ENCODE data around the gene NUP188.
A peak's percentile ranks its signal among the peaks of the same experiment; 100 is the strongest.

NUP188 gene

DNA sequence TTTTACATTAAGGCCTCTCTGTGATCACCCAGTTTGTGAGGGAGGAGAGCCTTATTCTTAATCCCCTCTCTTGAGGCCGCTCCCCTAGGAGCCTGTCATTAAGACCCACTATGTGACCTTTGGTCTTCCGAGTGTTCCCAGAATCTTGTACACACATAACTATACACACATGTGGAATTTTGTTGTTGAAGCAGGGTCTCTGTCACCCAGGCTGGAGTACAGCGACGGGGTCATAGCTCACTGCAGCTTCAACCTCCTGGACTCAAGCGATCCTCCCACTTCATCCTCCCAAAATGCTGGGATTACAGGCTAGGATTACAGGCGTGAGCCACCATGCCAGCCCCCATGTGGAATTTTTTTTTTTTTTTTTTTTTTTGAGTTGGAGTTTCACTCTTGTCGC is 41.5 kb upstream of the NUP188 start:
- Histone ChIP-seq H3K27ac (no peak overlapping the region), H3K36me3 (replicated peaks) (peaks cover 36% of the 10 kb centered on the region), H3K4me3 (ENCODE audit: low read depth, low read length) (no peak overlapping the region), H3K27me3 (replicated peaks) (no peaks in the 10 kb centered on the region)
- TF ChIP-seq, protein P1, sequence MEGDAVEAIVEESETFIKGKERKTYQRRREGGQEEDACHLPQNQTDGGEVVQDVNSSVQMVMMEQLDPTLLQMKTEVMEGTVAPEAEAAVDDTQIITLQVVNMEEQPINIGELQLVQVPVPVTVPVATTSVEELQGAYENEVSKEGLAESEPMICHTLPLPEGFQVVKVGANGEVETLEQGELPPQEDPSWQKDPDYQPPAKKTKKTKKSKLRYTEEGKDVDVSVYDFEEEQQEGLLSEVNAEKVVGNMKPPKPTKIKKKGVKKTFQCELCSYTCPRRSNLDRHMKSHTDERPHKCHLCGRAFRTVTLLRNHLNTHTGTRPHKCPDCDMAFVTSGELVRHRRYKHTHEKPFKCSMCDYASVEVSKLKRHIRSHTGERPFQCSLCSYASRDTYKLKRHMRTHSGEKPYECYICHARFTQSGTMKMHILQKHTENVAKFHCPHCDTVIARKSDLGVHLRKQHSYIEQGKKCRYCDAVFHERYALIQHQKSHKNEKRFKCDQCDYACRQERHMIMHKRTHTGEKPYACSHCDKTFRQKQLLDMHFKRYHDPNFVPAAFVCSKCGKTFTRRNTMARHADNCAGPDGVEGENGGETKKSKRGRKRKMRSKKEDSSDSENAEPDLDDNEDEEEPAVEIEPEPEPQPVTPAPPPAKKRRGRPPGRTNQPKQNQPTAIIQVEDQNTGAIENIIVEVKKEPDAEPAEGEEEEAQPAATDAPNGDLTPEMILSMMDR (IDR thresholded peaks at IDR 0.05; ENCODE audit: low read depth, low read length, missing control alignments) = no peak
- no peak for DNase-seq
- in situ Hi-C loops (cut with HindIII; ENCODE audit: low pct_ligation_motif_present, low sequenced_read_pairs) = no loop called here

DNA sequence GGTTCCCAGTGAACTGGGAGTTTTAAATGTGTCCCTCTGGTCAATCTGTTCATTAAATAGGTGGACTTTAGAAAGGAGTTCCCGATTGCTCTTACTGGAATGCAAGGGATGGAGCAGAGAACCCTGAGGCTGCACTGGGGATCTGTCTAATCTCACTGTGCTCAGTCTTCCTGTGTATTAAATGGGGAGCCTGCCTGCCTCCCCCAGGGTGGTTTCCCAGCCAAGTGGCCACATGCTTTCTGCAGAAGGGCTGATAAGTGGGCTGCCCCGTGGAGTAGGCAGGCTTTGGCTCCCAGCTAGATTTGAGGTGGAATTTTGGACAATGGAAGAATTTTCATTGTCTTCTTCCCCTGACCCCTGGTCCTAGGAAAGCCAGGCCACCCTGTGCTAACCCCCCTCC is 40.8 kb upstream of the NUP188 start:
- Histone ChIP-seq H3K36me3 (replicated peaks) (peaks cover 39% of the 10 kb centered on the region), H3K27ac (no peak overlapping the region), H3K27me3 (replicated peaks) (no peaks in the 10 kb centered on the region), H3K4me3 (ENCODE audit: low read depth, low read length) (no peak overlapping the region)
- TF ChIP-seq, protein P1 (IDR thresholded peaks at IDR 0.05; ENCODE audit: low read depth, low read length, missing control alignments) = no peak
- no peak for DNase-seq
- in situ Hi-C loops (cut with HindIII; ENCODE audit: low pct_ligation_motif_present, low sequenced_read_pairs) = no loop called here

DNA sequence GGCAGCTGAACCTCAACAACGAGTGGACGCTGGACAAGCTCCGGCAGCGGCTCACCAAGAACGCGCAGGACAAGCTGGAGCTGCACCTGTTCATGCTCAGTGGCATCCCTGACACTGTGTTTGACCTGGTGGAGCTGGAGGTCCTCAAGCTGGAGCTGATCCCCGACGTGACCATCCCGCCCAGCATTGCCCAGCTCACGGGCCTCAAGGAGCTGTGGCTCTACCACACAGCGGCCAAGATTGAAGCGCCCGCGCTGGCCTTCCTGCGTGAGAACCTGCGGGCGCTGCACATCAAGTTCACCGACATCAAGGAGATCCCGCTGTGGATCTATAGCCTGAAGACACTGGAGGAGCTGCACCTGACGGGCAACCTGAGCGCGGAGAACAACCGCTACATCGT is 39.1 kb upstream of the NUP188 start:
- no peak for DNase-seq
- Histone ChIP-seq H3K27me3 (replicated peaks) (no peaks in the 10 kb centered on the region), H3K4me3 (ENCODE audit: low read depth, low read length) (no peak overlapping the region), H3K36me3 (replicated peaks) (peaks cover 42% of the 10 kb centered on the region), H3K27ac (no peak overlapping the region)
- in situ Hi-C loops (cut with HindIII; ENCODE audit: low pct_ligation_motif_present, low sequenced_read_pairs) = no loop called here
- TF ChIP-seq, protein P1 (IDR thresholded peaks at IDR 0.05; ENCODE audit: low read depth, low read length, missing control alignments) = no peak

DNA sequence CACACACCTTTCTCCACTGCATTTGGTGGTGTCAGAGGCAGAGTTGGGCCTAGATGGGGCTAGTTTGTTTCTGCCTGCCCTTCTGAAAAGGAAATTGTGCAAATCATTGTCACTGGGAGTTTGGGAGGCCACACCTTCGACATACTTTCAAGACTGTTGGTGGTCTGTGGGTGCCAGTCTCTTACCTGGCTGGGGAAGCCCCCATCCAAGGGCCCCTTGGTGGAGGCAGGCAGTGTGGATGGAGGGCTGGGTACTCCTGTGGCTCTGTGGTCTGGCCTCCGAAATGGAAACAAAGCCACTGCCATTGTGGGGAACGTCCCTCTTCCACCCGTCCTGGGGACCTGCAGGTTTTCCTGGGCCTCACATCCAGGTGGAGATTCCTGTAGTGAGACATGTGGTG is 37.6 kb upstream of the NUP188 start:
- Histone ChIP-seq H3K27ac (no peak overlapping the region), H3K36me3 (replicated peaks) (peaks cover 46% of the 10 kb centered on the region), H3K4me3 (ENCODE audit: low read depth, low read length) (no peak overlapping the region), H3K27me3 (replicated peaks) (no peaks in the 10 kb centered on the region)
- in situ Hi-C loops (cut with HindIII; ENCODE audit: low pct_ligation_motif_present, low sequenced_read_pairs) = no loop called here
- TF ChIP-seq, protein P1 (IDR thresholded peaks at IDR 0.05; ENCODE audit: low read depth, low read length, missing control alignments) = no peak
- no peak for DNase-seq

DNA sequence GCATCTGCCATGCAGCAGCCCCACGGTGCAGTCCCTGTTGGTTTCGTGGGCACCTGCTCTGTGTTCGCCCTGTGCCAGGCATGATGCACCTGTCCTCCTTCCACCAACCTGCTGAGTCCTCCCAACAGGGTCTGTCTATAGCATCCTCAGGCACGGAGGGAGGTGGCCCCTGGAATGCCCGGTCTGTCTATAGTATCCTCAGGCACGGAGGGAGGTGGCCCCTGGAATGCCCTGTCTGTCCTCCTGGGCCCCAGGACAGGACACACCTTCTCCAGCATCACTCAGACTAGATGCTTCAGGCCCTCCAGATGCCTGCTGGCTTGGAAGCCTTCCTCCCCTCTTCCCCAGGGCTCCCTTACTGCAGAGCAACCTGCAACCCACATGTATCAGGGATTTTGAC is 36.6 kb upstream of the NUP188 start:
- in situ Hi-C loops (cut with HindIII; ENCODE audit: low pct_ligation_motif_present, low sequenced_read_pairs) = no loop called here
- DNase-seq = no peak
- no peaks in the 10 kb centered on the region for H3K27me3 ChIP-seq (replicated peaks)
- no peak overlapping the region for H3K4me3 ChIP-seq (ENCODE audit: low read depth, low read length)
- TF ChIP-seq, protein P1 (IDR thresholded peaks at IDR 0.05; ENCODE audit: low read depth, low read length, missing control alignments) = no peak
- no peak overlapping the region for H3K27ac ChIP-seq
- H3K36me3 ChIP-seq (replicated peaks) = peaks cover 49% of the 10 kb centered on the region

DNA sequence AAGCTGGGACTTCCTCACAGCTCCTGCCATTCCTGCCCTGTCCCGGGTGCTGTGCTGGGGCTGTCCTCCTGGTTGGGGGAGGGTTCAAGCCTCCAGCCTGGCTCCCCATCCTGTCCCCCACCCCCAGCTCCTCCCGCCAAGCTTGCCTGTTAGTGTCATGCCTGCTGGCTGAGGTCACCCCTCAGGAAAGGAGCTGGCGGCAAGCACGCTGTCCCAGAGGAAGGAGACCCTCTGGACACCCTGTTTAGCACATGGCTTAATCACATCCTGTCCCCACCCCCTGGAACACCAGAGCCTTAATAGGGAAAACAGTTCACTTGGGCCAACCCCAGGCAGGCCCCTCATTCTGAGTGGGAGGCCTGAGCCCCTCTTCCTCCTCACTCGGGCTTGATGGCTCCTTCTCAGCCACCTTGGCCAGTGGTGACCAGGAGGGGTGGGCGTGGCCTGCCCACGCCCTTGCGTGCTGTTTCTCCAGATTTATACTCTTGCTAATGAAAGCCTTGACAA is 35.9 kb upstream of the NUP188 start:
- in situ Hi-C loops (cut with HindIII; ENCODE audit: low pct_ligation_motif_present, low sequenced_read_pairs) = no loop called here
- peaks cover 54% of the 10 kb centered on the region for H3K36me3 ChIP-seq (replicated peaks)
- TF ChIP-seq, protein P1 (IDR thresholded peaks at IDR 0.05; ENCODE audit: low read depth, low read length, missing control alignments) = no peak
- DNase-seq = peak; percentile 33
- H3K27me3 ChIP-seq (replicated peaks) = no peaks in the 10 kb centered on the region
- H3K27ac ChIP-seq = peak overlapping the region; percentile 63
- H3K4me3 ChIP-seq (ENCODE audit: low read depth, low read length) = no peak overlapping the region

All from brain microvascular endothelial cell (primary cell).